SU-DHL-6 (cell line): ENCODE data around the gene MYOM1.

Source experiments
- CTCF ChIP-seq: fragments of 200-600 bp; sonication (generic); IDR thresholded peaks from one replicate; pipeline ENCODE4 v1.5.1; 2017; ENCODE audit warnings: antibody characterized with exemption, mild to moderate bottlenecking, low read length, moderate library complexity; ENCODE audit not compliant: insufficient read depth, poor library complexity, severe bottlenecking
- EZH2phosphoT487 ChIP-seq: fragments of 200-600 bp; sonication (generic), shearing (Covaris generic); conservative IDR thresholded peaks from 2 replicates; pipeline ENCODE4 v1.6.1; 2018; ENCODE audit warnings: mild to moderate bottlenecking, antibody characterized with exemption, low read length, moderate library complexity, mixed read lengths

DNA sequence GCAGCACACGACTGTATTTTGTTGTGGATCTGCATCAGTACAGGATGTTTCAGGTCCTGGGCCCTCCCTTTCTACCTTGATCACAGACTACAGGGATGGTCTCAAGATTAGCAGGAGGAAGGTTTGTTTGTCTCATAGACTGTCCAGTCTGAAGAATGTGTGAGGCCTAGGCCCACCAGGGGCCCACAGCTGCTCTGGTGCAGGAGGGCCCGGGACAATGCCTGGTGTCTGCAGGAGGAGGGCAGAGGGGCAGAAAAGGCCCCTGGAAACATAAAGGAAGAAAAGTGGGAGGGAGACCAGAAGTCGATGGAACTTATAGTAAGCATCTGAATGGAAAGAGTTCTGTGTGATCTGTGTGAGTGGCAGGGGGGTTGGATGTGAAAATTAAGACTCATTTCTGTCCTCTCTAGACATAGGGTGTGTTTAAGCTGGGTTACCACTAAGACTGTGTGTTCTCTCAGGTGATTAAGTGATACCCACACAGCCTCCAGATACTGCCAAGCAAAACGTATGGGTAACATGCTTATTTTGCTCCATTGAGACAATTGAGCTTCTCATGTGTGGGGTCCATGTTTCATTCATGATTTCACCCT lies 173.5 kb downstream of the MYOM1 start:
- TF ChIP-seq CTCF = no peak
- no peak for TF ChIP-seq EZH2phosphoT487
